Fibroblast of skin of left quadriceps (primary cell): ENCODE data around the gene S100A1.
"Not testable (repeated sequence)": the region's sequence is repeated elsewhere in the genome, so short reads cannot be mapped to it uniquely, and the experiment has no call there.

Experiments used
- DNase-seq, 2 experiments: peaks; one replicate each; pipeline ENCODE4 v3.0.0-alpha.2; 2013; ENCODE audit warnings: low read depth in 2 of 2

The S100A1 gene

DNA sequence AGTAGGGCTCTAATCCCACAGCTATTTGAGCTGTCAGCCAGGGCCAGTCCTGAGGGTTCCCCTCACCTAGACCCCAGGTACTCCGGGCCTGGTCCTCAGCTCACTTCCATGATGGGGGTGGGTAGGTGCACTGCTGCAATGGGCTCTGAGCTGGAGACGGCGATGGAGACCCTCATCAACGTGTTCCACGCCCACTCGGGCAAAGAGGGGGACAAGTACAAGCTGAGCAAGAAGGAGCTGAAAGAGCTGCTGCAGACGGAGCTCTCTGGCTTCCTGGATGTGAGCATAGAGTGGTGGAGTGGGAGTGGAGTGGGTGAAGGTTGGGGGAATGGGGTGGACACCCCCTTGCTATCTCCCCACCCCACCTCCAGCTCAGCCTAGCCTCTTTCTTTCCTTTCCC lies 2.1 kb downstream of the S100A1 start:
- no peak for DNase-seq

DNA sequence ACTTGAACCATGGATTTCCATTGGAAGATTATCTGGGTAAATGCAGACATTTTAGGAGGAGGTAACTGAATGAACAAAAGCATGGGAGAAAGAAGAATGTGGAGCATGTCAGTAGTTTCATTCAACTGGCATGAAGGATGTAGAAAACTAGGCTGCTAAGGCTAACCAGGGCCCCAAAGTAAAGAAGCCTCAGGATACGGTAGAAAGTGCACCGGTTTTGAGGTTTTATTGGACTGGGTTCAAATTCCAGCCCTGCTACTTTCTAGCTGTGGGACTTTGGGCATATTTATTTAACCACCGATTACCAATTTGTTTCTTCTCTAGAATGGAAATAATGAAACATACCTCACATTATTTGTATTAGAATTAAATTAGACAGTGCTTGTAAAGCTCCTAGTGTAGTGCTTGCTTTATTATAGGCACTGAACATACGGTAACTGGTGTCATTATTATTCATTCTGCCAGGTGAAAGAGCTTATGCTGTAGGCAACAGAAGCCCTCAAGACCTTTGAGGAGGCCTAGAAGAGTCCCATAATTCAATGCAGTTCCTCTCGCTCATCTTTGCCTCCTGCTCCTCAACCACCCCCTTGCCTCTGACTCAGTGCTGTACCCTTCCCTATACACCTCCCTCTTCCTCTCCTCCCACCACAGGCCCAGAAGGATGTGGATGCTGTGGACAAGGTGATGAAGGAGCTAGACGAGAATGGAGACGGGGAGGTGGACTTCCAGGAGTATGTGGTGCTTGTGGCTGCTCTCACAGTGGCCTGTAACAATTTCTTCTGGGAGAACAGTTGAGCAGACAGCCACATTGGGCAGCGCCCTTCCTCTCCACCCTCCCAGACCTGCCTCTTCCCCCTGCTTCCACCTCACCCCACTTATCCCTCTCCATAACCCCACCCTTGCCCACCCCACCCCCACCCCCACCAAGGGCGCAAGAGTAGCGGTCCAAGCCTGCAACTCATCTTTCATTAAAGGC lies 3.1 kb downstream of the S100A1 start:
- DNase-seq: no peak

DNA sequence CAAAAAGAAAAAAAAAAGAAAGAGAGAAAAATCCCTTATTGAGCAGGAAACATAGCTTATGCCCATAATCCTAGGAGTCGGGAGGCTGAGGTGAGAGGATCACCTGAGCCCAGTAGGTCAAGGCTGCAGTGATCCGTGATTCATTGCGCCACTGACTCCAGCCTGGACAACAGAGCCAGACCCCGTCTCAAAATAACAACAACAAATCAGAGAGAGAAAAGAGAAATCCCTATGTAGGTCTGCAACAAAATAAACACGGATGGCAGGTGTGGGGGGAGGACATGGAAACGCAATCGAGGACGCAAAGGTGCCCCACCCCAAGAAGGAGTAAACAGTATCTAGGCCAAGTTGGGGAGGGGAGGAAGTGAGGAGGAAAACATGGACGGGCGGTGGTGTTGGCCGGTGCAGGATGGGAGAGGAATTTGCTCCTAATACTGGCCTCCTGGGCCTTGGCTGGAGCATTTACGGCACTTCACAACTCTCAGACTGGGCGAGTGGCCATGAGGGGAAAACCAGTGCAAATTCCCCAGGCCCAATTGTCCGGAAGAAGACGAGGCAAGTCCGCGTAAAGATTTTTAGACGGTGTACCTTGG lies 5.0 kb downstream of the S100A1 start:
- no peak for DNase-seq

DNA sequence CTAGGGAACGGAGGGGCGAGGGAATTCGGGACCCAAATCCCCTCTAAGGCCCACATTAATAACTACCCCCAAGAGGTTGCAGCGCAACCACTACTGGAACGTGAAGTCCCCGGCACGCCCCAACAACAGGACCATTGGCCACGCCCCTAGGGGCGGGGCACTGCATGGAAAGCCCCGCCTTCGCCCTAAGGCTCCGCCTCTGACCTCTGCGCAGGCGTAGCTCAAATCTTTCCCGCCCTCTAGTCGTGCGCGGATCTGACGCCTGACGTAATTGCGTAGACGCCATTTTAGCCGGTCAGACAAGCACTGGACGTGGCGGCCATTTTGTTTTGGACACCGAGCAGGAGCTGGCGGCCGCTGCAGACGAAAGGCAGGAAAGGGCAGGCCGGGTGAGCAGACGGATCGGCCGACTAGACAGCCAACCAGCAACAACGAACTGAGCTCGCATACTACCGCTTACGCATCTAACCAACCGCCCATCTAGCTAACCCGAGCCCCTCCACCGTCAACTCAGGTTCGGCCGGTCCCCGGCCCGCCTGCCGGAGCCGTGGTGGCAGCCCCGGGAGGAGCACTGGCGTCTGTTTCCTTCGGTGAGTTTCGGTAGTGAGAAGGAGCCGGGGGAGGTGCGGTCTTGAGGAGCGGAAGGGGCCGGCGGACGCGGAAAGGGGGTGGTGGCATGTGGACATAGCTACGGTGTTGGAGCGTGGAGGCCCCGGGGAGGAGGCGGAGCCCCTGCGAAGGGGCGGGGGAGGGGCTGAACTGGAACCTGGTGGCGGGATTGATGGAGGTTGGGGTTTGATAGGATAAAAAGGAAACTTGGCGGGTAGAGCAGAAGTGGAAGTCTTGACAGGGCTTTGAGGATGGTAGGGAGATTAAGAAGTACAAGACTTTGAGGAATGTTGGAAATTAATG lies 5.8 kb downstream of the S100A1 start, which contains the start of gene CHTOP:
Gene CHTOP (plus strand): TSS at position 313 of the 912 bp plus-strand sequence. CDS start 2,523 bp downstream, outside the sequence.
- peak; percentile 96 to 97 for DNase-seq

DNA sequence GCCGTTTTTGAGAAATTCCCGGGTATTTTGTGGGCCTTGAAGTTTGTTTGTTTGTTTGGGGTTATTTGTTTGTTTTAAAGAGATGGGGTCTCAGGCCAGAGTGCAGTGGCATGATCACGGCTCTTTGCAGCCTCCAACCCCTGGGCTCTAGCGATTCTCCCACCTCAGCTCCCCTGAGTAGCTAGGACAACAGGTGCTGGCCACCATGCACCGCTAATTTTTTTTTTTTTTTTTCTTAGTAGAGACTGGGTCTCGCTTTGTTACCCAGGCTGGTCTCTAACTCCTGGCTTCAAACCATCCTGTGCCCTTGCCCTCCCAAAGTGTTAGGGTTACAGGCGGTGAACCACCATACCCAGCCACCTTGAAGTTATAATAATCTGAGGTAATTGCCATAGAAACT lies 7.6 kb downstream of the S100A1 start:
- no peak for DNase-seq

DNA sequence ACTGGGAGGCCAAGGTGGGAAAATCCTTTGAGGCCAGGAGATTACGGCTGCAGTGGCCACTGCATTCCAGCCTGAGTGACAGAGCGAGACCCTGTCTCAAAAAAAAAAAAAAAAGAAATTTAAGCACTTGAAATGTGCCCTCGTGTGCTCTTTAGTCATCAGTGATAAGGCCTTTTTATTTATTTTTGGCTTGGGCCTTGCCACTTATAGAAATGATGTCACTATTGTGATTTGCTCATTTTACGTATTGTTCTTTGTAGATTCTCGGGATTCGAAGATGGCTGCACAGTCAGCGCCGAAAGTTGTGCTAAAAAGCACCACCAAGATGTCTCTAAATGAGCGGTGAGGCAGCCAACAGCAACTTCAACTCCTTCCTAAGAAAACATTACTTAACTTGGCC lies 8.1 kb downstream of the S100A1 start:
- no peak for DNase-seq

DNA sequence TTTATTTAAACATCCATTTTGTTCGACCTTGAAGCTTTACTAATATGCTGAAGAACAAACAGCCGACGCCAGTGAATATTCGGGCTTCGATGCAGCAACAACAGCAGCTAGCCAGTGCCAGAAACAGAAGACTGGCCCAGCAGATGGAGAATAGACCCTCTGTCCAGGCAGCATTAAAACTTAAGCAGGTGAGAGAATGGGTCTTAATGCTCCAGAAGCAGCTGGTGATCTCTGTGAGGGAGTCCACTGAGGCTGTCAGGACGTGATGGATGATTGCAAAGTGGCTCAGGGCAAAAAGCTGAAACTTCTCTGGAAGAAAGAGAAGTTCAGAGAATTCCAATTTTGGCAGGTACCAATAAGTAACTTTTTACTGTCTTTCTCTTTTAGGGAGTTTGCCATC lies 10.0 kb downstream of the S100A1 start:
- DNase-seq: no peak

DNA sequence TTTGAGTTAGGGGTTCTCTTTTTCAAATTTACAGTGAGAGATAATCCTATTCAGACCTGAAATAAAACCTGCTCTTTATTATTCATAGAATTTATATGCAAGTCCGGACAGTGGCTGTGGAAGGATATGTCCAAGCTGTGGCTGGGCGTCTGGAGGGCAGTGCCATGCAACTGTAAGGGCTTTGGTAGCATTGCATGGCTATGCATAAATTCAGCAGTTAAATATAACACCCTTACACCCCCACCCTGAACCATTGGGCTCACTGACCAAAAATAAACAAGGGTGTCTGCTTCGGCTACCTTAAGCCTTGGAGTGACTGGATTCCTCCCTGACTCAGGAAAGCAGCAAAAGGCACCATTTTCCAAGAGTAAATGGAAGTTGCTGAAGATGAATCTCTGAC lies 11.0 kb downstream of the S100A1 start:
- no peak for DNase-seq

DNA sequence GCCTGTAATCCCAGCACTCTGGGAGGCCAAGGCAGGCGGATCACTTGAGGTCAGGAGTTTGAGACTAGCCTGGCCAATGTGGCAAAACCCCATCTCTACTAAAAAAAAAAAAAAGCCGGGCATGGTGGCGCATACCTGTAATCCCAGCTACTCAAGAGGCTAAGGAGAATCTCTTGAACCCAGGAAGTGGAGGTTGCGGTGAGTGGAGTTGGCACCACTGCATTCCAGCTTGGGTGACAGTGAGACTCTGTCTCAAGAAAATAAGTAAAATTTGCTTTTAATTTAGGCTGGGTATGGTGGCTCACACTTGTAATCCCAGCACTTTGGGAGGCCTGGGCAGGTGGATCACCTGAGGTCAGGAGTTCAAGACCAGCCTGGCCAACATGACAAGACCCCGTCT lies 12.0 kb downstream of the S100A1 start:
- not testable (repeated sequence) for DNase-seq

DNA sequence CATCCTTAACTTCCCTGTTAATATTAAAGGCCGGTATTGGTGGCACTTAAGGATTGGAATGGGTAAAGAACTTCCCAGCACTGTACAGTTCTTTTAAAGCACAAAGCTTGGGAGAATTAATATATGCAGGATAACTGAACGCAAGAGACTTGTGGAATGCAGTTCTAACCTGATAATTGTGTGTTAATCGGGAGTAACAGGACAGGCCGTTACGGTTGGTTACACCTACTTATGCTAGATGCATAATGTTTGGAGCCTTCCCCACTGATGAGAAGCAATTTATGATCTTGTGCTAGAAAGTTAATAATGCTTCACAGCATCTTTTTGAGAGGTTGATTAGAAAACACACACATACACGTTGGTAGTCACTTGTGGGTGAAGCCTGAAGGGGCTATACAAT lies 12.6 kb downstream of the S100A1 start:
- DNase-seq: no peak

DNA sequence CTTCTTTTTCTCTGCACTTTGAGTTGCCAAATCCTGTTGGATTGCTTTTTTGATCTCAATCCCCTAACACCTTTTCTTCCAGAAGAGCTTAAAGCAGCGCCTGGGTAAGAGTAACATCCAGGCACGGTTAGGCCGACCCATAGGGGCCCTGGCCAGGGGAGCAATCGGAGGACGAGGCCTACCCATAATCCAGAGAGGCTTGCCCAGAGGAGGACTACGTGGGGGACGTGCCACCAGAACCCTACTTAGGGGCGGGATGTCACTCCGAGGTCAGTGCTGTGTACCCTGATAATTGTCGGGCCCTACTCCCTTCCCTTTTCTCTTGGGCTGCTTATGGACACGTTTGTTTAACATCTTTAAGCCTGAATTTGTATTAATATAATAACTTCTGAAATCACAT lies 13.9 kb downstream of the S100A1 start:
- DNase-seq: no peak

DNA sequence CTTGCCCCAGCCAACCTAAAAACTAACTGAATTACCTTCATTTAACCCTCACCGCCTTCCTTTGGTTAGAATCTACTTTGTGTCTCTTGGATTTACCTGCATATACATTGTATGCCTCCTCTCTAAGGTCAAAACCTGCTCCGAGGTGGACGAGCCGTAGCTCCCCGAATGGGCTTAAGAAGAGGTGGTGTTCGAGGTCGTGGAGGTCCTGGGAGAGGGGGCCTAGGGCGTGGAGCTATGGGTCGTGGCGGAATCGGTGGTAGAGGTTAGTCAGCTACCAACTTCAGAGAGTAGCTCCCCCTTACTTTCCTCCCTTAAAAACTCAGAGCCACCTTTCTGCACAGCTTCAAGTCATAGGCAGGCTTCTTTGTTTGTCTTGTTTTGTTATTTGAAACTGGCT lies 14.9 kb downstream of the S100A1 start:
- no peak for DNase-seq

DNA sequence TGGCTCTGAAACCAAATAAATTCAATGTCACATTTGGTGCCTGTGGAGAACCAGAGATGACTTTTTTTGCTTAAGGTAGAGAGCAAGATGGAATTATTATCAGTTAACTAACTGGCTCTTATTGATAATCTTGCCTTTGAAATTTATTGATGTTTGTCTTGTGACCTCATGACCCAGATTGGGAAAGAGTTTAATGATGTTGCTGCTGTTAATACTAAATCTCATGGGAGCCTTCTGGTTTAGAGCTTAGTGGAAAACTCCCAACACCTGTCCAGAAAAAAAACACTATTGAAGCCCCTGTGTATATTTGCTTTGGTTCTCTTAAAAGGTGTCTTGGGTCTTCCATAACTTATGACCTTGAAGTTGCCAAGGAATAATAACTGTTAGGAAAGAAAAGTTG lies 15.6 kb downstream of the S100A1 start:
- no peak for DNase-seq

DNA sequence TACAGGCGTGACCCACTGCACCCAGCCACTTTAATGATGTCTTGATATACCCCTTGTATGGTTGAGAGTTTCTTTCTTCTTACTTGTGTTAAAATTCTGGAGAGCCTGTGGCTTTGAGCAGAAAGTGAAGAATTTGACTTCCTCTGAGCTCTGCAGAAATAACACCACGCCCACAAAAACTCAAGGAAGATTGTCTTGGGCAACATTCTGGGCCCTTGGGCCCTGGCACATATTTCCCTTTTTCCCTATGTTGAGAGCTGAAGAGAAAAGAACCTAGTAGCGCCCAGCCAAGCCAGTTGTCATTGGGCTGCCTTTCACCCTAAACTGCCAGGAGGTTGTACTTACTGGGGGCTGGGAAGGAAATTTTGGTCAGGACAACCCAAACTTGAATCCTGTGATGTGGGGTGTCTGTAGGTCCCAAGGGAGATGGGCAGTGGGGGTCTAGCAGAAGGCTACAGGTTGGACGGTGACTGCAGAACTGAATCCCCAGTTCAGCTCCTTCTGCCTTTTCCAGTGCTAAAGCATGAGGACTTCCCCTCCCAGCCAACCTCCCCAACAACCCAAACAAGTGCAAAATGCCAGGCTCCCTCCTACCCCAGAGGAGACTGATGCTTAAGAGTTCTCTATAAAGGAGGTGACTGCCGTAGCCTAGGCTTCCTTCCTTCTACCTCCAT lies 18.6 kb downstream of the S100A1 start:
- no peak for DNase-seq

DNA sequence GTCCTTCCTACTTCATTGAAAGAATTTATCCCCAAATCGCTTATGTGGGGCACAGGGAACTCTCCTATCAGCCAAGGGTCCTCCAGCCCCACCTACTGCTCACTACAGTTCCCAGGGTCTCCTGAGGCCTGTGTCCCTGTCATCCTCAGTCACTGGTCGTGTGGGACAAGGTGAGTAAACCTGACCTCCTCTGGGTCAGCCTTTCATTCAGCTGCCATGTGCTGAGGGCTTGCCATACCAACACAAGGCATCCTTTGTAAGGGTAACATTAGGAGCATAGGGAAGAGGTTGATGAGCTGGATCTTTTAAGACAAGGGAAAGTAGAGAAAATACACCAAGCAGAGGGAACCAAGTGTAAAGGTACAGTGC lies 19.1 kb downstream of the S100A1 start:
- DNase-seq: no peak

DNA sequence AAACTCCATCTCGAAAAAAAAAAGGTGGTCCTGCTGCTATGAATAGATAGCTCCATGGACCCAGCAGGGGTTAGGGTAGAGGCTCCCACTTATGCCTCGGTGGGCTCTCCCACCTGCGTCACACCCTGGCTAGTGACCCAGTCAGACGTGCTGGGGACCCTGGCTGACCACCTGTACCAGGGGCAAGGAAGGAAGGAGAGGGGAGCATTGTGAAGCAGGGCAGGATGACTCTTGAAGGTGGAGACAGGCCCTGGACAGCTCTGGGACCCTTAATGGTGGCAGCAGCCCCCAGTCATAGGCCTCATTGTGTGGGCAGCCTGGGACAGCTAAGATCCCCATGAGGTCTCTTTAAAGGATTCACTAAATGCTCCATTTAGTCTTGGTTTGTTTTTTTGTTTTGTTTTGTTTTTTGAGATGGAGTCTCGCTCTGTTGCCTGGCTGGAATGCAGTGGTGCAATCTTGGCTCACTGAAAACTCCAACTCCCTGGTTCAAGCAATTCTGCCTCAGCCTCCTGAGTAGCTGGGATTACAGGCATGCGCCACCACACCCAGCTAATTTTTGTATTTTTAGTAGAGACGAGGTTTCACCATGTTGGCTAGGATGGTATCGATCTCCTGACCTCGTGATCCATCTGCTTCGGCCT lies 19.9 kb downstream of the S100A1 start:
- DNase-seq: no peak

DNA sequence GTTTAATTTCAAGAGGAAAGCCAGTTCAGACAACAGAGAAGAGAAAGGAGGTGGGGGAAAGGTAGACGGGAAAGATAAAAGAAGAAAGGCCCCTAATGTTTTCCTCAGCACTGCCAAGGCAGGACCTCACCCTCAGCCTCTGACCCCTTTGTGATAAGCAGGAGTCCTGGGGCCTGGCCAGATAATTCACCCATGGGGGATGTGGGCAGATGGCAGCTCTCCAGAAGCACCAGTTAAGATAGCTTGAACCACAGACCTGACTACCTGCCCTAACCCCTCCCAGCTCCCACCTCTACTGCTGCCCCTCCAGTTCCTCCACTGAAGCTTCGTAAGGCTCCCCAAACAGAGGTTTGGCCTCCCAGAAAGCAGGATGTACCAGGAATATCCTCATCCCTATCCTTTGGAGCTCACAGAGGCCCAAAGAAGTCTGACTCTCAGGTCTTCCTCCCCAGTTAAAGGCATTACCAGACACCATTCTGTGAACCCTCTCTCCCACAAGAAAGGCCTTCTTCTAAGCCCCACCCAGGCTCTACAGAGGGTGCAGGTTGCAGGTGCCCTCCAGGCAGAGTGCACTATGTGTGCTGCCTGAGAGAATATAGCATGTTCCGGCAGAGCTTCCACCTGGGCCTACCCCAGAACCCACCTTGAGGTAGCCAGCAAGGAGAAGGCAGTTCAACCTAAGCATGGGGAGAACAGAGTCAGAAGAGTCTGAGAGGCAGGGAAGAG lies 21.1 kb downstream of the S100A1 start:
- no peak for DNase-seq

DNA sequence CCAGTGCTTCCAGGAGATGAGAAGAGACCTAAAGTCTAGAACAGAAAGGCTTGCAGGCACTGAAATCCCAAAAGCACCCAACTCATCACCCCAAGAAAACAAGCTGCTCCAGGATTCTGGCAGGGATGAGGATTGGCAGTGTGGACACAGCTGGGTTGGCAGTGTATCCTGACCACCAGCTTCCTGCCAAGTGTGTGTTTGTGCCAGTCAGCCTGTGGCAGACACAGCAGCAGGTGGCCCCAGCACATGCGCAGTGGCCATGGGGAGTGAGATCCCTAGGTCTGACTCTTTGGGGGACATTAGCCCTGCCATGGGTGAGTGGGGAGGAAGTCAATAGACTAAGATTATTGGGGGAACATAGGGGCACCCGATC lies 21.6 kb downstream of the S100A1 start:
- no peak for DNase-seq

DNA sequence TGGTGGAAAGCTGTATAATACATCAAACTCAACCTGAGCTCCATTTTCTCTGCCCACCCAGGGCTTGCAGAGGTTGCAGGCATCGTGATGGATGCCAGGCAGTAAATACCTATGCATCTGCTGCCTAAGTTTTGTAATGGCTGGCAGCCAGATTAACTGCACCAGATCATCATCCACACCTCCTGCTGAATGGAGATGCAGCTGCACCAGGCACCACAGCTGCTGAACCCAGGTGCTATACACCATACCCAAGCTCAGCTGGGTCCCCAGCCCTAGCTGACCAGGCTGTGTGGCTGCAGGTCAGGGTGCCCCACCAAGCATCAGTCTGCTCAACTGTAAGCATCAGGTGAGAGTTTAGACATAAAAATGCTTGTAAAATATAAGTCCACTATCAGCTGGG lies 23.5 kb downstream of the S100A1 start:
- no peak for DNase-seq

DNA sequence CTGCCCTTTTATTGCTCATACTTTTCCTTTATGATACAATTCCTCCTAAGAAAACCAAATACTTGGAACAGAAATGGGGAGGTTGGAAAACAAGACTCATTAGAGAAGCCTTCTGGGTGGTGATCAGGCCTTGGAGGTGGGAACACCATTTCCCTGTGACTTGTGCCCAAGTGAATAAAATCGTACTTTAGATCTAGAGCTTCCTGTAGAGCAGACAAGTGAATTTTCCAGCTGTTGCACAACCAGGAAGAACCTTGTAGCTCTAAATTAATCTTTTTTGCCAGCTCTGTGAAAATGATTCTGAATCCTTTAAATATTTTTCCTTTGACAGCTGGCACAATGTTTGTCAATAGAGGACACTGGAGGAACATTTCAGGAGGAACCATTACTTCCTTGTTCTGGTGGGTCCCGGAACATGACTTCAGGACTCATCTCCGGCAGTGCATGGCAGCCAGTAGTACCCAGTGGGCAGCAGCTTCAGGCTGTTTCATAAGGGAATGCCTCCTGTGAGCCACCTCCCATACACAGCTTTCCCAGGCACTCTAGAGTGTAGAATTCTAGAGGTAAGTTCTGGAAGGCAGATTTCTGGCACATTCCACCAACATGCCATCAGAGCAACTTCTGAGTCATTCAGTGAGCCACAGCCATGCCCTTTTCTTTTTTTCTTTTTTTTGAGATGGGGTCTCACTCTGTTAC lies 24.7 kb downstream of the S100A1 start:
- DNase-seq: no peak
